Activated T-cell treated with anti-CD3 and anti-CD28 coated beads, Interleukin-2, amount 50 U/mL, for 48 hours (primary cell): ENCODE data around the gene NKAIN4.

Experiments
- DNase-seq, 2 experiments: peaks; one replicate each; pipeline ENCODE4 v3.0.0-alpha.2; 2020

NKAIN4 gene

GRCh38 chr20:63216849-63217471 lies 37.3 kb downstream of the NKAIN4 start:
- DNase-seq: no peak

GRCh38 chr20:63216041-63216848 lies 38.0 kb downstream of the NKAIN4 start, which contains the start of gene YTHDF1:
YTHDF1 (minus strand) TSS chr20:63216131; CDS start chr20:63215892, 239 bp downstream.
- peak; percentile 96 to 98 for DNase-seq

GRCh38 chr20:63215101-63216040 lies 38.9 kb downstream of the NKAIN4 start:
- peak; percentile 44 to 47 for DNase-seq

DNA sequence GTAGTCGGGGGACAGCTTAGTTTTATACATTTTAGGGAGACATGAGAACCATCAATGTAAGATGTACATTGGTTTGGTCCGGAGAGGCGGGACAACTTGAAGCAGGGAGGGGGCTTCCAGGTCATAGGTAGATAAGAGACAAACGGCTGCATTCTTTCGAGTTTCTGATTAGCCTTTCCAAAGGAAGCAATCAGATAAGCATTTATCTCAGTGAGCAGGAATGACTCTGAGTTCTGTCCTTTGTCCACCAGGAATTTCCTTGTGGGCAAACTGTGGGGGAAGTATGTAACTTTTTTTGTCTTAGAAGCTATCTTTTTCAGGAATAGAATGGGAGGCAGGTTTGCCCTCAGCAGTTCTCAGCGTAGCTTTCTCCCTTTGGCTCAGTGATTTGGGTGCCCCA lies 39.7 kb downstream of the NKAIN4 start:
- no peak for DNase-seq

- no peak for DNase-seq
Measured at GRCh38 chr20:63212792-63213191, 41.5 kb downstream of the NKAIN4 start.

GRCh38 chr20:63212393-63212730 lies 41.9 kb downstream of the NKAIN4 start:
- DNase-seq: no peak

DNA sequence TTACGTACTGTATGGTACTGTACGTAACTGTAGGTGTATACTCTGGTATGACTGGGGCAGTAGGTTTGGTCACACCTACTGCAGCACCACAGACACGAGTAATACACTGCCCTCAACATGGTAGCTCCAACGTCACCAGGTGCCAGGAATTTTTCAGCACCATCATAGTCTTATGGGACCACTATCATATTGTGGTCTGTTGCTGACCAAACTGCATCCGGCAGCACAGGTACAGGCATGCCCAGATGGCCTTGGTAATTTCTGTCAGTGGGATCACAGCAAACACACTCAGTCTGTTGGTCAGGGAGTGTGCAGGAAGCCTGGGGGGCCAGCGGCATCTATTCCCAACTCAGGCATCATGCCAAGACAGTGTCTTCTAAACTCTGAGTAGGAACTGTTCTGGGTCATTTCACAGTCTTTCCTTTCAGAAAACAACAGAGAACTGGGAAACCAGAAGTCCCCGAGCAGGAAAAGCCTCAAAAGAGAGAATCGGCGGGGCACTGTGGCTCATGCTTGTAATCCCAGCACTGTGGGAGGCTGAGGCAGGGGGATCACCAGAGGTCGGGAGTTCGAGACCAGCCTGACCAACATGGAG lies 44.2 kb downstream of the NKAIN4 start:
- DNase-seq: no peak

DNA sequence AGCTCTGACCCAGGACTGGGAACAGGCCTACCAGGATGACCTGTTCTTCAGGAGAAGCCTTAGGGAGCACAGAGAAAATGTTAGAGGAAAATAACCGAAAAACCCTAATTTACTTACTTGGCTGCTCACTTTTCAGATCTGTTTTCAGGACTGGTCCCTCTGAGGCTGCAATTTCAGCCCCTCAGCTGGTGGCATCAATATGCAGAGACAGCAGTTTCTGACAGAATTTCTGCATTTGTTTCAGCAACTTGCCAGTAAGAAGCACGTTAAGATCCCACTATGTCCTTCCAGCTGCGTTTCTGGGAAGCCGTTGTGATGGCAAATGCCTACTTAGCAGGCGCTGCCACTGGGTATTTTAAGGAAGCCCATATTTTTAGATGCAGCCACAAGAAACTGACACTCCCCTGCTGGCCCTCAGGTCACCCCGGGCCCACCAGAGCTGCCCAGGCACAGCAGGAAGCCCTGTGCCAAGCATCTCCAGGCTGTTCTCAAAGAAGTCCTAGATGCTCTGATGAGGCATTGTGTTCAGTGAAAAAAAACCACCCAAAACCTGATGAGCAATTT lies 45.8 kb downstream of the NKAIN4 start:
- no peak for DNase-seq

DNA sequence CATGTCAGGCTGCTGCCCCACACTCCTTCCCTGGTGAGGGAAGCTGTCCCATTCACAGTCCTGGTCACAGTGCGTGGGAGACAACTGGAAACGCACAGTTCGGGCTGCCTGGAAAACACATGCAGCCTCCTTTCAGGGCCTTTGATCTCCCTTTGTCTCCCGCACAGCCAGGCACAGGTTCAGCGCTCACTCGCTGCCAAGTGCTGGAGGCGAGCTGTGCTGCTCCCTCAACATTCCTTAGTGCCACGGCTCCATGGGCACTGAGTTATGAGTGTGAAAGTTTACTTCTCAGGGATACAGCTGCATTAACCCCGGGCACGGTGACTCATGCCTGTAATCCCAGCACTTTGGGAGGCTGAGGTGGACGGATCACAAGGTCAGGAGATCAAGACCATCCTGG lies 47.4 kb downstream of the NKAIN4 start:
- no peak for DNase-seq

DNA sequence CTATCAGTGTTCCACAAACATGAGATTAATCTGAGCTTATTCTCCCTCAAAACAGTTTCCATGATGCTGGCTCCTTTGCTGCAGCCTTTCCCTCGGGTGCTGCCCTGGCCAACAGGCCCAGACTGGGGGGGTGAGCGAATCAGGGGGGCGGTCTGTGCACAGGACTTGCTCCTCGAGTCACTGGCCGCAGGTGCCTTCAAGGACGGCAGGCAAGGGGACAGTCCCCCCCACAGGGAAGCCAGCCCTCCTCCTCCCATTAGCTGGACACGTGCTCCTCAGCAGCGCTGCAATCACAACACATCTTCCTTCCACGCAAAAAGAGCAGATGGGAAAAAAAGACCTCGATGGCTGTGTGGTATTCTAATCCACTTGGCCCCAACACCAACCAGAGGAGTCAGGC lies 48.4 kb downstream of the NKAIN4 start:
- DNase-seq: no peak

GRCh38 chr20:63204362-63204761 lies 49.9 kb downstream of the NKAIN4 start:
- no peak for DNase-seq

- DNase-seq: no peak
Measured at GRCh38 chr20:63202811-63203526, 51.3 kb downstream of the NKAIN4 start.

GRCh38 chr20:63202021-63202420 lies 52.2 kb downstream of the NKAIN4 start:
- DNase-seq: no peak

- DNase-seq: no peak
Measured at GRCh38 chr20:63198606-63199005, 55.7 kb downstream of the NKAIN4 start.

DNA sequence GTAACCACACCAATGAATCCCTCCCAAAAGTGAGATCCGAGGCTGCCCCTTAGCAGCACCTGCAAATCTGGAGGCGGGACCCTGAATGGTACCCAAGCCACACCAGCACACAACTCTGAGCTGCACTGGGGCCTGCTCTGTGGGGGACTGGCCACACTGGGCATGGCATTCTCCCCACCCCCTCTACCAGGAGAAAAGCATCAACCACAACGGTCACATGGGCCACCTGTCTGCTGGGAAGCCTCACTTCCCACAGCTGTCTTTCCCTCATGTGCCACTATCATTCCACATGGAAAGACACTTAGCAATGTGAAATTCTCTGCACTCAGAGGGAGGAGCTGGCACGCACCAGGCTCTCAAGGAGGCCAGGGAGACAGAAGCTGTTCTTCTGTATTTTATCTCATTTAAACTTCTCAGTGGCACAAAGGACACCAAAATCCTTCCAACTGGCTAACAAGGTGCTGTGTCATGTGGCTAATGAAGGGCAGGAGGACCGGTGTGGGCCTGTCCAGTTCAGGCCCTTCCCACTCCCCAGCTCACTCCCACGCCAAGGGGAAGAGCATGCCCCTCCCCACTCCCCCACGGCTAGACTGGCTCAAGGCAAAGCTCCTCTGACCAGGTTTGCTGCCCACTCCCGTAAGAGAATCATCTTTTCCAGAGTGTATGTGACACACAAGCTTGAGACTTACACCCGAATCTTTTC lies 57.3 kb downstream of the NKAIN4 start:
- no peak for DNase-seq

- DNase-seq: no peak
Measured at GRCh38 chr20:63194797-63195173, 59.5 kb downstream of the NKAIN4 start.

- DNase-seq: no peak
Measured at GRCh38 chr20:63194007-63194796, 60.1 kb downstream of the NKAIN4 start.

DNA sequence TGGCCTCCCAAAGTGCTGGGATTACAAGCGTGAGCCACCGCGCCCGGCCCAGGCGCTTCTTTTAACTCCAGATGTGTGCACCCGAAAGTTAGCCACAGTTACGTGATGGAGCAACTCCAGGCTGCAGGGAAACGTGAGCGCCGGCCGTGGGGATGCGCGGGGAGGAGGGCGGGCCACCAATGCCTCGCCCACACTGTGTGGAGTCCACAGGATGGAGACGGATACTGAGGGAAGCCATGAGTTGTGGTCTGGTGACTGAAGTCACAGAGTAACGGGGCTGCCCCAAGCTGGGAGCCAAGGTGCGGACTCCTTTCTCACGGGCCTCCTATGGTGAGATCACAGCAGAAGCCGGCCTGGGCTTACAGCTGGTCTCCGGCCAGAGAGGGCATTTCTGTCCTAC lies 61.5 kb downstream of the NKAIN4 start:
- no peak for DNase-seq

GRCh38 chr20:63191400-63191799 lies 62.9 kb downstream of the NKAIN4 start:
- no peak for DNase-seq

DNA sequence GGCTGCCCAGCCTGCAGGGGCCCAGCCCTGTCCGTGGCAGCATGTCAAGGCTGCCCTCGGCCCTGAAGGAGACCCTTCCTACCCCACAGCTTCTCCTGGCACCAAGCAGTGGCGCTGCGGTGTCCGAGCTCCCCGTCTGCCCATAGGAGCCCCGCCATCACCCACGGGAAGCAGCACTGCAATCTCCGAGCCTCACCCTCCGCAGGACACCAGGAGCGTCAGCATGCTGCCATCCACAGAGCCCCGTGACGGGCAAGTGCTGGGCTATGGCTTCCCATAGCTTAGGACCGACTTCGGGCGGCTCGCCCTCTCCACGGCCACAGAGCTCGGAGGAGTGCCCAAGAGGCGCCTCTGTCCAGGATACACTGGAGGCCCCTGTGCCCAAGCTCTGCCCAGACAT lies 63.4 kb downstream of the NKAIN4 start:
- no peak for DNase-seq
